ENCODE data around the gene IGFN1. TPM values are rescaled to one million over a fixed set of nuclear protein-coding genes. Genes with fewer than 3 reads are reported as not detected.

IGFN1 gene
- polyA plus RNA-seq, 1 donor from 2014 or later = not detected

- no peaks in the 10 kb centered on the region for H3K27me3 ChIP-seq (ENCODE audit: insufficient read depth, low read depth, low read length)
- H3K4me3 ChIP-seq (ENCODE audit: low read length) = no peak overlapping the region
- H3K4me2 ChIP-seq (ENCODE audit: low read length) = no peak overlapping the region
- no peak overlapping the region for H3K27ac ChIP-seq (ENCODE audit: low read length)
- no peak overlapping the region for H3K9ac ChIP-seq (ENCODE audit: low read length)
- no peaks in the 10 kb centered on the region for H3K79me2 ChIP-seq (replicated peaks; ENCODE audit: insufficient read depth, low read length)
- H2AFZ ChIP-seq (ENCODE audit: low read depth, low read length) = no peak overlapping the region
- no peaks in the 10 kb centered on the region for H3F3A ChIP-seq (ENCODE audit: insufficient read depth, low read length, poor library complexity, severe bottlenecking)
- H4K20me1 ChIP-seq (ENCODE audit: insufficient read depth) = no peaks in the 10 kb centered on the region
- no peaks in the 10 kb centered on the region for H3K36me3 ChIP-seq (ENCODE audit: insufficient read depth, low read length)
- H3K9me3 ChIP-seq (ENCODE audit: low read length) = no peaks in the 10 kb centered on the region
- no peaks in the 10 kb centered on the region for H3K9me2 ChIP-seq (ENCODE audit: insufficient read depth, low read length)
- TF ChIP-seq EP300 (conservative IDR thresholded peaks at IDR 0.05; ENCODE audit: poor library complexity, severe bottlenecking) (no peak), SMC3 (conservative IDR thresholded peaks at IDR 0.05; ENCODE audit: poor library complexity) (no peak), REST (IDR thresholded peaks at IDR 0.05; ENCODE audit: borderline replicate concordance) (no peak), RAD21 (conservative IDR thresholded peaks at IDR 0.05) (no peak), MXI1 (conservative IDR thresholded peaks at IDR 0.05; ENCODE audit: poor library complexity, severe bottlenecking) (no peak), TAF1 (IDR thresholded peaks at IDR 0.05; ENCODE audit: low read depth) (no peak), CTCF (IDR thresholded peaks at IDR 0.05; ENCODE audit: poor library complexity, severe bottlenecking) (no peak), EZH2 (IDR thresholded peaks at IDR 0.05; ENCODE audit: borderline replicate concordance, insufficient read depth, low read length, poor library complexity, severe bottlenecking) (no peak), POLR2AphosphoS5 (IDR thresholded peaks at IDR 0.05) (no peak)
Observed at GRCh38 chr1:201265756-201266155, 75.1 kb downstream of the IGFN1 start.

GRCh38 chr1:201266276-201266675 is 75.7 kb downstream of the IGFN1 start:
- TF ChIP-seq REST (IDR thresholded peaks at IDR 0.05; ENCODE audit: borderline replicate concordance) = no peak
- TF ChIP-seq POLR2AphosphoS5 (IDR thresholded peaks at IDR 0.05) = no peak
- no peak for TF ChIP-seq CTCF (IDR thresholded peaks at IDR 0.05; ENCODE audit: poor library complexity, severe bottlenecking)
- TF ChIP-seq RAD21 (conservative IDR thresholded peaks at IDR 0.05) = no peak
- no peak for TF ChIP-seq EZH2 (IDR thresholded peaks at IDR 0.05; ENCODE audit: borderline replicate concordance, insufficient read depth, low read length, poor library complexity, severe bottlenecking)
- TF ChIP-seq MXI1 (conservative IDR thresholded peaks at IDR 0.05; ENCODE audit: poor library complexity, severe bottlenecking) = no peak
- no peak for TF ChIP-seq EP300 (conservative IDR thresholded peaks at IDR 0.05; ENCODE audit: poor library complexity, severe bottlenecking)
- no peak for TF ChIP-seq TAF1 (IDR thresholded peaks at IDR 0.05; ENCODE audit: low read depth)
- TF ChIP-seq SMC3 (conservative IDR thresholded peaks at IDR 0.05; ENCODE audit: poor library complexity) = no peak
- no peaks in the 10 kb centered on the region for H3K79me2 ChIP-seq (replicated peaks; ENCODE audit: insufficient read depth, low read length)
- H3K9me2 ChIP-seq (ENCODE audit: insufficient read depth, low read length) = no peaks in the 10 kb centered on the region
- H3K36me3 ChIP-seq (ENCODE audit: insufficient read depth, low read length) = no peaks in the 10 kb centered on the region
- H3K4me2 ChIP-seq (ENCODE audit: low read length) = no peak overlapping the region
- no peak overlapping the region for H2AFZ ChIP-seq (ENCODE audit: low read depth, low read length)
- H3K27ac ChIP-seq (ENCODE audit: low read length) = no peak overlapping the region
- H3K27me3 ChIP-seq (ENCODE audit: insufficient read depth, low read depth, low read length) = no peaks in the 10 kb centered on the region
- no peaks in the 10 kb centered on the region for H3K9me3 ChIP-seq (ENCODE audit: low read length)
- no peaks in the 10 kb centered on the region for H4K20me1 ChIP-seq (ENCODE audit: insufficient read depth)
- H3K4me3 ChIP-seq (ENCODE audit: low read length) = no peak overlapping the region
- H3F3A ChIP-seq (ENCODE audit: insufficient read depth, low read length, poor library complexity, severe bottlenecking) = no peaks in the 10 kb centered on the region
- H3K9ac ChIP-seq (ENCODE audit: low read length) = no peak overlapping the region
